Right atrium auricular region (tissue), 2 donors: ENCODE results near the gene SLC27A1. TPM values are rescaled to one million over a fixed set of nuclear protein-coding genes. Genes with fewer than 3 reads are reported as not detected.
A peak's percentile ranks its signal among the peaks of the same experiment; 100 is the strongest.

ENCODE experiments used
- DNase-seq: peaks from one replicate; pipeline ENCODE4 v3.0.0-alpha.2; 2019; ENCODE audit warnings: low spot score
- H3K27ac ChIP-seq, 2 donors: fragments of 200-600 bp; sonication (generic); 1 replicate in 1 of 2; 2 replicates in 1 of 2; pipeline ENCODE4 v1.5.1; 2016 to 2019
- H3K27me3 ChIP-seq, 2 donors: fragments of 200-600 bp; sonication (generic); one replicate each; pipeline versions ENCODE4 v1.5.1 to v1.6.0; 2017 to 2019
- H3K36me3 ChIP-seq: fragments of 200-600 bp; sonication (generic); one replicate; pipeline ENCODE4 v1.5.1; 2016
- H3K4me1 ChIP-seq, 2 donors: fragments of 200-600 bp; sonication (generic); one replicate each; pipeline versions ENCODE4 v1.5.1 to v1.6.0; 2017 to 2019
- H3K4me3 ChIP-seq, 2 donors: fragments of 200-600 bp; sonication (generic); 1 replicate in 1 of 2; 2 replicates in 1 of 2; pipeline ENCODE4 v1.5.1; 2017 to 2019; ENCODE audit warnings: mild to moderate bottlenecking in 1 of 2, moderate library complexity in 1 of 2
- H3K9me3 ChIP-seq, 2 donors: fragments of 200-600 bp; sonication (generic); one replicate each; pipeline ENCODE4 v1.5.1; 2019
- CTCF ChIP-seq, 2 donors: fragments of 200-600 bp; sonication (generic); IDR thresholded peaks; one replicate each; pipeline ENCODE4 v1.5.1; 2019; ENCODE audit warnings: antibody characterized with exemption in 2 of 2
- total RNA-seq, 2 donors: library from RNA; depleted of rRNA; stranded (reverse); fragments of >200 nt; gene quantifications; one replicate each; pipeline ENCODE4 v1.1.0, GENCODE V29; 2016

SLC27A1 gene
- total RNA-seq, 2 donors from 2014 or later, result 31.2 to 65.6 TPM

- Histone ChIP-seq H3K4me3 (no peak overlapping the region), H3K36me3 (no peaks in the 10 kb centered on the region), H3K27me3 (no peaks in the 10 kb centered on the region), H3K27ac (peak overlapping the region; percentile 43 to 62), H3K4me1 (peaks cover 0 to 42% of the 10 kb centered on the region in 2 donors), H3K9me3 (no peaks in the 10 kb centered on the region)
- peak; percentile 79 for DNase-seq
- TF ChIP-seq CTCF (IDR thresholded peaks at IDR 0.05), result no peak
These were observed 82.9 kb downstream of the SLC27A1 start for GRCh38 chr19:17553256-17553655.

GRCh38 chr19:17554968-17555479 is 84.7 kb downstream of the SLC27A1 start:
- H3K4me3 ChIP-seq, result peak overlapping the region; percentile 57 to 81
- TF ChIP-seq CTCF (IDR thresholded peaks at IDR 0.05), result no peak
- H3K4me1 ChIP-seq, result peaks cover 0 to 48% of the 10 kb centered on the region in 2 donors
- H3K27me3 ChIP-seq, result no peaks in the 10 kb centered on the region
- H3K36me3 ChIP-seq, result peaks cover 7% of the 10 kb centered on the region
- no peak for DNase-seq
- H3K27ac ChIP-seq, result peak overlapping the region; percentile 73 to 84
- H3K9me3 ChIP-seq, result no peaks in the 10 kb centered on the region

GRCh38 chr19:17555480-17555928 is 85.2 kb downstream of the SLC27A1 start, which contains the start of gene COLGALT1:
Gene COLGALT1 (plus strand): TSS chr19:17555649. CDS start chr19:17555714, 65 bp downstream.
- Histone ChIP-seq H3K27me3 (no peaks in the 10 kb centered on the region), H3K9me3 (no peaks in the 10 kb centered on the region), H3K27ac (peak within 1 kb of the TSS; percentile 73 to 84), H3K36me3 (peaks cover 12% of the 10 kb centered on the region), H3K4me3 (peak within 1 kb of the TSS; percentile 57 to 81), H3K4me1 (peaks cover 0 to 48% of the 10 kb centered on the region in 2 donors)
- DNase-seq, result peak; percentile 99
- no peak for TF ChIP-seq CTCF (IDR thresholded peaks at IDR 0.05)

Other genes with a start within 250 kb of the SLC27A1 start
- 1 to 10 TPM; 5.9 to 8.2 TPM for gene OCEL1, start 244.3 kb upstream of the SLC27A1 start, total RNA-seq
- 10 to 100 TPM; 63.6 to 69.7 TPM for gene NR2F6, start 224.6 kb upstream of the SLC27A1 start, total RNA-seq
- 1 to 10 TPM; 4.3 to 6.6 TPM for gene USHBP1, start 205.8 kb upstream of the SLC27A1 start, total RNA-seq
- 10 to 100 TPM; 67.9 to 71.7 TPM for gene BABAM1, start 203.1 kb upstream of the SLC27A1 start, total RNA-seq
- gene ANKLE1, start 188.6 kb upstream of the SLC27A1 start, total RNA-seq, result under 1 TPM in 1 of 2 donors, not detected in 1; 0.51 TPM
- gene ABHD8, start 167.1 kb upstream of the SLC27A1 start, total RNA-seq, result 10 to 100 TPM; 11.8 to 15.8 TPM
- gene MRPL34, start 164.7 kb upstream of the SLC27A1 start, total RNA-seq, result 100 to 1,000 TPM; 203 to 254 TPM
- 10 to 100 TPM; 22.2 to 40.1 TPM for gene DDA1, start 161.0 kb upstream of the SLC27A1 start, total RNA-seq
- gene ANO8, start 135.7 kb upstream of the SLC27A1 start, total RNA-seq, result 1 to 10 TPM; 4.2 to 5.2 TPM
- 10 to 100 TPM in 1 of 2 donors, 1 to 10 TPM in 1; 6.0 to 16.8 TPM for gene GTPBP3, start 133.0 kb upstream of the SLC27A1 start, total RNA-seq
- 10 to 100 TPM; 48.3 to 83.7 TPM for gene PLVAP, start 93.2 kb upstream of the SLC27A1 start, total RNA-seq
- gene CCDC194, start 76.3 kb upstream of the SLC27A1 start, total RNA-seq, result not detected
- gene BST2, start 64.9 kb upstream of the SLC27A1 start, total RNA-seq, result 10 to 100 TPM; 32.1 to 35.3 TPM
- 10 to 100 TPM; 24.8 to 39.0 TPM for gene MVB12A, start 50.5 kb upstream of the SLC27A1 start, total RNA-seq
- gene TMEM221, start 21.9 kb upstream of the SLC27A1 start, total RNA-seq, result under 1 TPM; 0.30 to 0.51 TPM
- gene NXNL1, start 9.6 kb upstream of the SLC27A1 start, total RNA-seq, result not detected
- gene PGLS, start 41.1 kb downstream of the SLC27A1 start, total RNA-seq, result 10 to 100 TPM; 20.4 to 35.9 TPM
- gene COLGALT1, start 85.1 kb downstream of the SLC27A1 start, total RNA-seq, result 10 to 100 TPM; 28.3 to 30.8 TPM
- gene UNC13A, start 217.8 kb downstream of the SLC27A1 start, total RNA-seq, result under 1 TPM in 1 of 2 donors, not detected in 1; 0.08 TPM
- 10 to 100 TPM; 26.8 to 31.2 TPM for gene MAP1S, start 249.0 kb downstream of the SLC27A1 start, total RNA-seq